Psoas muscle (tissue), 8 donors: ENCODE results near the gene GLCCI1. TPM values are rescaled to one million over a fixed set of nuclear protein-coding genes. Genes with fewer than 3 reads are reported as not detected.
A peak's percentile ranks its signal among the peaks of the same experiment; 100 is the strongest.

ENCODE experiments used
- ATAC-seq, 4 donors: fragments of 200-7000 bp; cut with Tn5 transposase; one replicate each; pipeline ENCODE4 v1.9.1; 2020; ENCODE audit warnings: moderate library complexity in 3 of 4, mild to moderate bottlenecking in 2 of 4
- DNase-seq, 2 donors: peaks; one replicate each; pipeline ENCODE4 v3.0.0-alpha.2; 2020
- H3K27ac ChIP-seq: fragments of 200-600 bp; one replicate; pipeline ENCODE4 v1.8.0; 2022
- H3K27me3 ChIP-seq, 3 donors: fragments of 200-600 bp in 1 of 3; one replicate each; pipeline versions ENCODE4 v1.6.1 to v1.8.0; 2013 to 2022; ENCODE audit warnings: low read length in 2 of 3, mild to moderate bottlenecking in 2 of 3, moderate library complexity in 1 of 3; ENCODE audit not compliant: insufficient read depth in 3 of 3
- H3K36me3 ChIP-seq, 2 donors: fragments of 200-600 bp in 1 of 2; one replicate each; pipeline versions ENCODE4 v1.6.1 to v1.8.0; 2013 to 2022; ENCODE audit warnings: low read depth in 1 of 2, mild to moderate bottlenecking in 1 of 2, moderate library complexity in 1 of 2; ENCODE audit not compliant: insufficient read depth in 1 of 2
- H3K4me1 ChIP-seq: fragments of 200-600 bp; one replicate; pipeline ENCODE4 v1.8.0; 2022
- H3K4me3 ChIP-seq: fragments of 200-600 bp; one replicate; pipeline ENCODE4 v1.8.0; 2022; ENCODE audit warnings: mild to moderate bottlenecking
- H3K9me3 ChIP-seq: fragments of 200-600 bp; one replicate; pipeline ENCODE4 v1.8.0; 2022
- CTCF ChIP-seq: fragments of 200-600 bp; IDR thresholded peaks from one replicate; pipeline ENCODE4 v1.8.0; 2022; ENCODE audit warnings: antibody characterized with exemption
- WGBS, 3 donors: extraction: QIAGEN DNeasy Blood & Tissue Kit; methylation state at CpG; one replicate each; pipeline versions ENCODE4 v1.1.6 to v1.1.7; 2013; 5-methylcytosine and 5-hydroxymethylcytosine counted together
- intact Hi-C, 2 donors: fragments of 100-400 bp; cut with DNase I; formaldehyde crosslinking; loops; one replicate each; pipeline versions ENCODE4 v1.11.0 to v1.14.2; 2022
- polyA plus RNA-seq, 3 donors: library from polyadenylated mRNA; stranded (reverse); fragments of 200-250 nt; gene quantifications; one replicate each; pipeline ENCODE4 v1.2.3, GENCODE V29; 2013
- total RNA-seq, 4 donors: library from RNA; stranded (reverse); fragmentation: NEBNext Ultra II Directional in 2 of 4; extraction: Animal tissue kit (Norgen Biotek cat#: 25700) in 2 of 4; gene quantifications; one replicate each; pipeline versions ENCODE4 v1.2.1 to v1.2.4, GENCODE V29; 2021 to 2023
- donor health status: healthy with polysubstance abuse.
- donor health status: DM: no; HTN: no; CAD: no; lungs with moderate emphysema.
- donor health status: Bipolar disorder and iron deficiency.
- donor health status: healthy.
- donor health status: DM: yes; HTN: yes; CAD: no.
- donor health status: DM: no; HTN: no; CAD: no.
- donor health status: DM: no; HTN: no; CAD: no.
- donor health status: DM: yes; HTN: yes; CAD: no.

GLCCI1 gene
- total and polyA plus RNA-seq, 7 donors = 0.57 to 8.0 (median 3.1) TPM

DNA sequence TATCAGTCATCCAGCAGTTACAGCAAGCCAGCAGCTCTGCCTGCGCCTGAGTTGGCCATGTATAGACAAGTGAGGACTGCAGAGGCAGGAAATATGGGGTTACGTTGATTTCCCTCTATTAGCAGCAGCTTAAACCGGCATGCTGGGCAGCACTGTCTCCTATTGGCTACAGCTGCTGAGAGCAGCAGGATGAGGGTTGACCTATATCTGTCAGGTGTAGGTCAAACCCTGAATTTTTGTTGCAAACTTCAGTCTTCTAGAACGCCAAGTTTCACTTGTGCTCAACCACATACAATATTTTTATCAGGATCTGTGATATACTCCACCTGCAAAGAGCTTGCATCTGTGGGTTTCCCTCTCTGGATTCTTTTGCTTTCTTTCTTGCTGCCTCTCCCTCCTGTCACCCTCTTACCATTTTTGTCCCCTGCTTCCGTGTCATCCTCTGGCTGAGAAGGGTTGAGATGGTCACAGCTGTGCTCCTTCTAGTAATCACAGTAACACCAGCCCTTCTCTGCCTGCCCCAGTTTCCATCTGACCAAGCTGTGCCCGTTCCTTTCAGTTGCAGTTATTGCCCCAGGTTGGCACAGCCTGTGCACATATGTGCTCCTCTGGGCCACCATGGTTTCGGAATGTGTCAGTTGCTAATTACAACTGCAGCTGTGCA lies 23.8 kb upstream of the GLCCI1 start:
- H3K4me3 ChIP-seq = peak overlapping the region; percentile 34
- H3K4me1 ChIP-seq = peaks cover 12% of the 10 kb centered on the region
- WGBS, 3 donors = 41 to 48% (median 45%) methylated on average over 7 of the region's 7 CpGs
- H3K27me3 ChIP-seq = no peaks in the 10 kb centered on the region
- no peak for TF ChIP-seq CTCF
- peak overlapping the region; percentile 75 for H3K27ac ChIP-seq
- DNase-seq (peak; percentile 31 to 82), ATAC-seq (peak; percentile 94 to 100 (median 100))
- intact Hi-C loops = no loop called here
- no peaks in the 10 kb centered on the region for H3K9me3 ChIP-seq
- no peaks in the 10 kb centered on the region for H3K36me3 ChIP-seq

DNA sequence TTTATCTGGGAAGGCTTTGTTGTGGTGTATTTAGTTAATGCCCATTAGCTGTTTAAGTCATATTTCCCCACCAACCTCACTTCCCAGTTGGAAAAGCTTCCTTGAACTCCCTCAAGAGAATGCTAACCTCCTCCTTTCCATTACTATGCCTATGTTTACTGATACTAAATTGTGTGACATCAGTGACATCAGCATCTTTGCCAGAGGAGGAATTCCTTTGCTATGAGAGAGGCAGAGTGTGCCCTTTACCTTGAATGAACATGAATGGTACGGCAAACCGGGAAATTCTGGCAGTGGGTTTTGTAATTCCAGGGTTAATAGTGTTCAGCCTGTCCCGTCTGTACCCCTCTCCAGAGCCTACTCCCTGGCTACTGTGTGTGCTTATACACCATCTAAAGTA lies 22.1 kb upstream of the GLCCI1 start:
- WGBS, 3 donors = 91 to 97% (median 96%) methylated on average over 3 of the region's 3 CpGs
- DNase-seq (no peak), ATAC-seq (no peak)
- intact Hi-C loops = no loop called here
- no peak for TF ChIP-seq CTCF
- Histone ChIP-seq H3K9me3 (no peaks in the 10 kb centered on the region), H3K27me3 (no peaks in the 10 kb centered on the region), H3K4me3 (no peak overlapping the region), H3K4me1 (peaks cover 12% of the 10 kb centered on the region), H3K36me3 (no peaks in the 10 kb centered on the region), H3K27ac (no peak overlapping the region)

DNA sequence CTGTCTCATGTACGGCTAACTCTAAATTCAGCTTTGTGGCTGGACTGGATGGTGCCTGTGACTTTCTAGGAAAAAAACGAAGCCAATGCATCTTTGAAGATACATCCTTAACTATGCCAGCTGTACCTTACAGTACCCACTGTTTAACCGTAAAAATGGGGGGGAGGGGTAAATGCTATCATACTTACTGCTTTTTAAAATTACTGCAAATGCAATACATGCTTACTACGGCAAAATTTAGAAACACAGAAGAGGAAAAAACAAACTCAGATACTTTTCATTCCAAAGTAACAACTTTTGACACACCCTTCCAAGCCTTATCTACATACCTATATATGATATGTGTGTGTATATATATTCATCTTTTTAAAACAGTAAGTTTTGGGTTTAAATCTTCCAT lies 20.4 kb upstream of the GLCCI1 start:
- Histone ChIP-seq H3K4me3 (no peak overlapping the region), H3K27me3 (no peaks in the 10 kb centered on the region), H3K36me3 (no peaks in the 10 kb centered on the region), H3K9me3 (no peaks in the 10 kb centered on the region), H3K4me1 (peaks cover 12% of the 10 kb centered on the region), H3K27ac (no peak overlapping the region)
- TF ChIP-seq CTCF = no peak
- intact Hi-C loops = no loop called here
- DNase-seq (no peak), ATAC-seq (no peak)
- 71 to 96% (median 91%) methylated on average over 4 of the region's 4 CpGs for WGBS, 3 donors

GRCh38 chr7:7953806-7954205 lies 14.8 kb upstream of the GLCCI1 start:
- H3K4me1 ChIP-seq = no peaks in the 10 kb centered on the region

More at GRCh38 chr7:7953806-7954205, 14.8 kb upstream of the GLCCI1 start:
- ATAC-seq = no peak
- H3K4me3 ChIP-seq = no peak overlapping the region
- no peak overlapping the region for H3K27ac ChIP-seq
- no peak for TF ChIP-seq CTCF
- H3K9me3 ChIP-seq = no peaks in the 10 kb centered on the region
- H3K36me3 ChIP-seq = no peaks in the 10 kb centered on the region
- intact Hi-C loops = no loop called here
- DNase-seq = no peak
- H3K27me3 ChIP-seq = no peaks in the 10 kb centered on the region
